GM12873 (cell line): Measurements from ENCODE around the gene TGFBR3.

Experiments used
- TF ChIP-seq, protein P1 (sequence below): IDR thresholded peaks from 2 replicates; pipeline ENCODE4 v1.5.1; 2012; ENCODE audit warnings: low read depth, mild to moderate bottlenecking, moderate library complexity, low read length, control low read depth; ENCODE audit not compliant: insufficient read depth; ENCODE audit errors: missing control alignments

TGFBR3 gene

DNA sequence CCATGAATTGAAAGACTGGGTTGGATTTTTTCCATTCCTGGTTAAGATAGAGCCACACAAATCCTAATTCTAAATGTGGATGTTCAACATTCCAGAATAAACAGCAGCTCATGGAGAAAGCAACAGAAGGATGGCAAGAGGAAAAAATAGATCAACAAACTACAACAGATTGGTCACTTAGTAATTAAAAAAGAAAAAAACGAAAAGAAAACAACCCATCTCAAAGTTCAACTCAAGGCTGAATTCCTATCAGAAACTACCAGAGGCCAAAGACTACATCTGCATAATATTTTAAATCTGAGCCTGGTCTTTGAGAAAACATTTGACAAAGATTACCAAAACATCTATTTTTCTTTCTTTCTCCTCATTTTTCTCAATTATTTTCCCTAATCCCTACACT, 69.9 kb downstream of the TGFBR3 start:
- TF ChIP-seq, protein P1, sequence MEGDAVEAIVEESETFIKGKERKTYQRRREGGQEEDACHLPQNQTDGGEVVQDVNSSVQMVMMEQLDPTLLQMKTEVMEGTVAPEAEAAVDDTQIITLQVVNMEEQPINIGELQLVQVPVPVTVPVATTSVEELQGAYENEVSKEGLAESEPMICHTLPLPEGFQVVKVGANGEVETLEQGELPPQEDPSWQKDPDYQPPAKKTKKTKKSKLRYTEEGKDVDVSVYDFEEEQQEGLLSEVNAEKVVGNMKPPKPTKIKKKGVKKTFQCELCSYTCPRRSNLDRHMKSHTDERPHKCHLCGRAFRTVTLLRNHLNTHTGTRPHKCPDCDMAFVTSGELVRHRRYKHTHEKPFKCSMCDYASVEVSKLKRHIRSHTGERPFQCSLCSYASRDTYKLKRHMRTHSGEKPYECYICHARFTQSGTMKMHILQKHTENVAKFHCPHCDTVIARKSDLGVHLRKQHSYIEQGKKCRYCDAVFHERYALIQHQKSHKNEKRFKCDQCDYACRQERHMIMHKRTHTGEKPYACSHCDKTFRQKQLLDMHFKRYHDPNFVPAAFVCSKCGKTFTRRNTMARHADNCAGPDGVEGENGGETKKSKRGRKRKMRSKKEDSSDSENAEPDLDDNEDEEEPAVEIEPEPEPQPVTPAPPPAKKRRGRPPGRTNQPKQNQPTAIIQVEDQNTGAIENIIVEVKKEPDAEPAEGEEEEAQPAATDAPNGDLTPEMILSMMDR = no peak

DNA sequence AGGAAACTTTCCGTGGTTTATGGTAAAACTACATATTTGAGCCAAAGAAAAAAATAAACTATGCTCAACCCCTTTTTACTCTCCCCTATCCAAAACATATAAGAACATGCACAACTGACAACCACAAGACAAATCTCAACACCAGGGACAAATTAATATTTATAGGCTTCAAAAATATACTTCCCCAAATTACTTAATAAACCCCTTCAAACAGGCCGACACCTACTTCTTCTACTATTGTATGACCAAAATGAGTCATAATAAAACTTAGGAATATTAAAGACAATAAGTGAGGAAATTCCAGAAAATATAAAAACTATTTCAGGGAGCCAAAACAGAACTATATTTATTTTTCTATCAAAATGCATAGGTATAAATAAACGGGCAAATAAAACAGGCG, 71.5 kb downstream of the TGFBR3 start:
- TF ChIP-seq, protein P1 = no peak

GRCh38 chr1:91813813-91814212, 72.1 kb downstream of the TGFBR3 start:
- TF ChIP-seq, protein P1 = no peak

DNA sequence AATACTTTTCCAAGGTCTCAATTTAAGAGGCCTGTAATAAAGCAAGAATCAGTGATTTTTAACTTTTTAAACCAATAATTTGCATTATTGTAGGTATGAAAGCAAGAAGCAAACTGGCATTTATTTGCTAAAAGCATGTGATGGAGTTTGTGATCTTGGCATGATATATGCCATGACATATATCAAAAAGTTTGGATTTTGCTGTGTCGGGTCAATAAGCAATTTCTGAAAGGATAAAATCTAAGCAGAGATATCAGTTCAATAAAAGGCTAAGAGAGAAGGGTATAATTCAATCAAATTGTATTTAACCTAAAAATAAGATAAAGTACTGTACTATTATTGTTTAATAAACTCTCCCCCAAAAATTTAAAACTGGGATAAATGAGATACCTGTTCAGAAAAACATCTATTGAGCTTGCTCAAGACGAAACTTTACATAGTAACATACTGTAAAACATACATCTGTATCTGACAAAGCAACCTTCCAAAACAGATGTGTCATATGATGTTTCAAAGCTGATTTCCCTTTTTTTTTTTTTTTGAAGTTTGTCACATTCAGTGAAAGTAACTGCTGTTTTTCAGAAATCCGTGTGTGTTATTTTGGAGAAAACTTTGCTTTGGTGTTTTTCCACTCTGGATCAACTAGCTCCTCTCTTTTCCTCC, 74.5 kb downstream of the TGFBR3 start:
- TF ChIP-seq, protein P1 = no peak

GRCh38 chr1:91809317-91809716, 76.6 kb downstream of the TGFBR3 start:
- TF ChIP-seq, protein P1 = no peak

DNA sequence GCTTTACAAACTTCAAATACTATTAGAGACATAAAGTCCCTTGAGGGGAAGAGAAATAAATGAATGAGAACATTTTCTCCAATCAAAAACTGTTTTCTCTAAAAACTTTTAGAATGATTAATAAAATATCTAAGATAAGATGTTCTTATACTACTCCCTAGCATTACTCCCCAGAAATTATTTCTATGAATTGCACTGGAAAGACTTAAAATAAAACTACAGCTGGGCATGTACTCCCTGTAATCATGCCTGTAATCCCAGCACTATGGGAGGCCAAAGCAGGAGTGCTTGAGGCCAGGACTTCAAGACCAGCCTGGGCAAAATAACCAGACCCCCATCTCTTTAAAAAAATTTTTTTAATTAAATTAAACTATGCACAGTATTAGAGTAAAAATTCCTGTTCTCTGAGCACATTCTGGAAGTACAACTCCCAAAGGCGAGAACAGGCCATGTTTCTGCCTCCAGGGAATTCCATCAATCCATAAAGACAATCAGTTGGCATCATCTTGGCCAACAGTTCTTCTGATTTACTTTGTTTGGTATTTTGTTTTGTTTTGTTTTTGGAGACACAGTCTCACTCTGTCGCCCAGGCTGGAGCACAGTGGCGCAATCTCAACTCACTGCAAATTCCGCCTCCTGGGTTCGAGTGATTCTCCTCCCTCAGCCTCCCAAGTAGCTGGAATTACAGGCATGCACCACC, 77.9 kb downstream of the TGFBR3 start:
- TF ChIP-seq, protein P1 = no peak

GRCh38 chr1:91806769-91807700, 78.9 kb downstream of the TGFBR3 start:
- TF ChIP-seq, protein P1 = no peak
